Ishikawa (cell line): ENCODE results near the gene PARP14.

Experiments used
- CREB1 ChIP-seq: IDR thresholded peaks from 2 replicates; pipeline ENCODE4 v1.6.1; 2012; ENCODE audit warnings: low read depth
- EP300 ChIP-seq: IDR thresholded peaks from 2 replicates; pipeline ENCODE4 v1.6.1; 2012; ENCODE audit warnings: borderline replicate concordance
- TCF12 ChIP-seq: IDR thresholded peaks from 2 replicates; pipeline ENCODE4 v1.6.1; 2012; ENCODE audit warnings: low read depth
- TEAD4 ChIP-seq: IDR thresholded peaks from 2 replicates; pipeline ENCODE4 v1.6.1; 2012

DNA sequence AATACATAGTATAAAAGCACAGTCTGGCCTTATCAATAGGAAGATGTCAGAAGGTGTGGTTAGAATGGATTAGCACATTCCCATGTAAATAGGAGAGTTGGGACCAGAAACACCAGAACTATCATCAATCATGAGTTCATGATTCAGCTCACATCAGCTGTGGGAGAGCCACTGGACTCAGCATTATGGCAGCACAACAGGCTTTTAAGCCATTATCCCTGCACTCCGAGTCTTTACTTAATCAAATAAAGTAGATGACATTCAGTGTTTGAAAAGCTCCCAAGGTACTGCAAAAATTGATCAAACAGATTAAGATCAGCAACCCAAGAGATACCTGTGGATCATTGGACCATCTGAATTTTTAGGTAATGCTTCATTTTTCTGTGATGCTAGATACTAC lies 24.7 kb downstream of the PARP14 start:
- TF ChIP-seq EP300 (no peak), TEAD4 (no peak), CREB1 (no peak), TCF12 (no peak)
